NCI-H146 treated with DMSO at 0.1 percent for 48 hours (cell line): Measurements from ENCODE around the gene OGFR.

ENCODE experiments used
- DNase-seq: peaks from one replicate; lab custom pipeline; 2025; ENCODE audit not compliant: unreplicated experiment; lab: John Stamatoyannopoulos, UW

The OGFR gene

DNA sequence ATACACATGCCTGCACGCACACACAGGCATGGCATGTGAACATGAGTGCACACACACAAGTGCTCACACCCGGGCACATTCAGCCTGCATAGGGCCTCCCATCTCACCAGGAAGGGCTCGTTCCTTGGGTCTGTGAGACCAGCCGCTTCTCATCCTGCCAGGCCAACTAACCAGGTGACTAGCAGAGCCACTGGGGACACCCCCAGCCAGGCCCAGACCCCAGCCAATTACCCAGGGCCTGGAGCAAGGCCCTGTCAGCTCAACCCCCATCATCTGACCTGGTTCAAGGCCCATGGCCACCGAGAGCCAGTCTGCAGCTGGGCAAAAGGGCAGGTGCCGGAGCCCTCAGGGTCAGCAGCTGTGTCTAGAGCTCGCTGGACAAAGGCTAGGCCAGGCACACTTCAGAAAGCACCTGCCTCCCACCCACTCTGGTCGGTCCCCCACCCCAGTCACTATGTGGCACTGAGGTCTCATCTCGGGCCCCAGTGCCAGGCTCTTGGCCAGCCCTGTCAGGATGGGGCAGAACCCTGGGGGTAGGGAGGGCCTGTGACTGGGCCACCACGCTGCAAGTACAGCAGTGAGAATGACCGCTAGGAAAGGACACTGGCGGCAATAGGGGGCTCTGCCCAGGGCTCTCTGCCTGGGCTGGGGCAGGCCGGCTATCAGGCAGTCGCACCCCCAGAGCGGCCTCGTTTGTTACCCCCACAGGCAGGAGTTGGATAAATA lies 35.1 kb upstream of the OGFR start:
- DNase-seq, result no peak

DNA sequence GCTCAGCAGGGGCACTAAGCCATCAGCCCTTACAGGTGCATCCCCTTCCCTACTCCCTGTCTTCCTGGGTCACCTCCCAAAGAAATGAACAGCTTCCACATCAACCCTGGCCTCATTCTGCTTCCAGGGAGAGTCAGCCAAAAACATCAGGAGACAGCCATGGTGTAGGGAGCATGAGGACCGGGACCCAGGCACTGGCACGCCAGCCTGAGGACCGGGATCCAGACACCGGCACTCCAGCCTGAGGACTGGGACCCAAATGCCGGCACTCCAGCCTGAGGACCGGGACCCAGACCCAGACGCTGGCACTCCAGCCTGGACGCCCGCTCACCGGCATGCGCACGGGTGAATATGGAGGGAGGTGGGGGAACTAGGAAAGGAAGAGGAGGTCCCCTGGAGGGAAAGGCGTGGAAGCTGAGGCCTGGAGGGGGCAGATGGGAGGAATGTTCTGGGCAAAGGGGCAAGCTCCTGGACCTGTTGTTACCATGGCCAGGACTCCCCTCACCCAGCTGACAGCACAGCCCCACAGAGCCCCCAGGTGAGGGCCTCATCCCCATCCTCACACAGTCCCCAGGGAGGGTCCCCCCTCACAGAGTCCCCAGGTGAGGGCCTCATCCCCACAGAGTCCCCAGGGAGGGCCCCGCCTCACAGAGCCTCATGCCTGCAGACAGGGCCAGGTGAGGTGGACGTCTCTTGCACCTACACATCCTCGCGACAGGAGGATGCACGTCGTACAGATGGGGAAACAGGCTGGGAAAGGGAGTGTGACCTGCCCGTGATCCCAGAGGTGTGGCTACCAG lies 34.3 kb upstream of the OGFR start:
- no peak for DNase-seq

DNA sequence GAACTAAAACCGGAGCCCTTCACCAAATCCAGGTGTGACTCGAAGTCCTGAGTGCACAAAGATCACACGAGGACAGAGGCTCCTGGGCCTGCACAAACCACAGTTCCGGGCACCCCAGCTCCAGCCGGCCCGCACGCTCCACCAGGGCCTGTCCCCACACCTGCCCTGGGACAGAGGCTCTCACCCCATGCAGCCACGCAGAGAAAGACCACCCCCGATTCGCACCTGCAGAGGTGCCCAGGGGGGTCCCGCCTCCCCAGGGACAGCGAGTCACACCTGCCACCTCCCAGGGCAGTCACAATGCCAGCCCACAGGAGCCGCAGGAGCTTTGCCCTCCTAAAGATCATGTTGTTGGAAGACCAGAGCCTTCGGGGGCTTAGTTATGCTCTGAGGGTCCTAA lies 33.7 kb upstream of the OGFR start:
- DNase-seq, result no peak

DNA sequence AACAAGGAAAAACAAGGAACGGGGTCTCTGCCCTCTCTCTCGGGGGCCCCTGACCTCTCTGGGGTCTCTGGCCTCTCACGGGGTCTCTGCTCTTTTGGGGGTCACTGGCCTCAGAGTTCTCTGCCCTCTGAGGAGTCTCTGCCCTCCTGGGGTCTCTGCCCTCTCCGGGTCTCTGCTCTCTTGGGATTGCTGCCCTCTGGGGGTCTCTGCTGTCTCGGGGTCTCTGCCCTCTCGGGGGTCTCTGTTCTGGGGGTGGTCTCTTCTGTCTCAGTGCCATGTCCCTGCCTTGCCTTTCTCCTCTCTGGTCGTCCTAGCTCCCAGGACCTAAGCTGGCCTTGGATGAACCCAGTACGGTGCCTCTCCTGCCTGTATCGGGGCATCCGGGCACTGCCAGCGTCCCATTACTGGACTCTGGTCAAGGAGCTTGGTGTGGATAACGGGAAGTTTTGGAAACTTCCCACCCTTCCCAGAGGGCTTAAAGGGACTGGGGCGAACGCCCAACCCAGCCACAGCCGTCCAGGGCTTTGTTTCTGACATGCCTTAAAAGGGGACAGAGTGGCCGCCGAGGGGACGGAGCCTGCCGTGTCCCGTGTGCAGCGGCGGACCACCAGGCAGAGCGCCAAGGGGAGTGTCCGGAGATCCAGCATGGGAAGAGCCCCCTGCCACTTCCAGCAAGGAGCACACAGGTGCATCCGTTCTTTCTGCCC lies 33.1 kb upstream of the OGFR start:
- DNase-seq, result no peak

DNA sequence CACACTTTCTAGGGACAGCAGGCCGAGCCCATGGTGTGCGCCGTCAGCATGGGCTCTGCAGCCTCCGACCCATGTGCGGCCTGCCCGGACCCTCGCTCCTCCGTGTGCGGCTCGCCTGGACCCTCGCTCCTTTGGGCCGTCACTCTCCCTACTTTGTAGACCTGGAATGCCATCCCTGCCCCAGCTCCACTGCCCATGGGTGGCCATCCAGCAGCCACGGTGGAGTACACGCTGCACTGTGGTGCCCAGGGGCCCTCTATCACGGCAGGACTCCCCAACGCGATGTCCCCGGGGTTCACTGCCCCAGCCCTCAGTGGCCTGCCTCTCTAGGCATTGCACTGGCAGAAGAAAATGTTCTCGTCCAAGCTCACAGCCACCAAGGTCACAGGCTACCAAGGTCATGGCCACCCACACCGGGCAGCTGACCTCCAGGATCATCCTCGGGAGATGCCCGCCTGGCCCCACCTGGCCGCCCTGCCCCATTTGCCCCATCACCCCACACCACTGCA lies 32.5 kb upstream of the OGFR start:
- no peak for DNase-seq

DNA sequence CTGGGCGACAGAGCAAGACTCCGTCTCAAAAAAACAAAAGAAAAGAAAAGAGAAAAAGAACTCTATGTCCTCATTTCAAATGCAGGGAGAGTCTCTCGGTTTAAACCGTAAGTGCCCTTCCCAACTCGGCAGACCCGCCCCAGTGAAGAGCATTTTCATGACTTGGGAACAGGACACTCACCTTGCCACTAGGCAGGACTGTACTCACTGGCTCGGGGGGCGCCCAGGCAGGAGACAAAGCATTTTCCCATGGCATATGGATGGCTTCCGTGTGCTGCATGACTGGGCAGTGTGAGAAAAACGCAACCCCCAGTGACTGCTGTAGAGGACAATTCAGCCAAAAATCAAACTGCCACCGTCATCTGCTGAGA lies 32.0 kb upstream of the OGFR start:
- no peak for DNase-seq

DNA sequence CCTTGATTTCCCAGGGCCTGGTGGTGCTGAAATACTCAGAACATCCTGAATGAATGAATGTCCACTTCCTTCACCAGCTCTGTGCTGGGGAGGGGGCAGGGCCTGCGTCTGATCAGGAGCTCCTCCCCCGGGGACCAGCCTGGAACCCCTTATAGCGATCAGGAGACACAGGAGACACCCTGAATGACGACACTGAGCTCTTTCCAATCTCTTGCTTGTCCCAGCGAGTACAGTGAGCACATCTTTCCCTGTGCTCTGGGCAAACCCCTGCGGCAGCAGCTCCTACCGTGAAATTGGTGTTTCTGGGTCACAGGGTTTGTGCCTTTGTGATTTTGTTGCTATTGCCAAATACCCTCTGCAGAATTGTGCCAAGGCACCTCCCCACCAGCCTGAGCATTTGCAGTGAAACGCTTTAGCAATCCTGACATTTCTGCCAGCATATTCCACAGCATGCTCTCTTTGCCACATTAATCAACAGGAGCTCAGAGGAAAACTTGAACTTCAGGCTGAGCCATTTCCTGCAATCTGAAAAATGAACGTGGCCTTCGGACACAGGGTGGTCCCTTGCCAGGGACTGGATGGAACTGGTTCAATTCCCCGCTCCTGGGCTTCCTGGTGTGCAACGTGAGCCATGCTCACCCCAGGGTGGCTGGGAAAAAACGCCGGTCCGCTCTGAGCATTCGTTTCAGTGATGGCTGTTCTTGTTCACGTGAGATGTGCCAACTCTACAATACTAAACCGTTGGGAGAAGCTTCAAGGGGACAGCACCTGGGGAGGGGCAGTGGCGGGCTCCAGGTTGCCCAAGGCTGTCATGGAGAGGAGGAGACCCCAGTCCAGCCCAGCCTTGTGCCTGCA lies 31.4 kb upstream of the OGFR start:
- no peak for DNase-seq

DNA sequence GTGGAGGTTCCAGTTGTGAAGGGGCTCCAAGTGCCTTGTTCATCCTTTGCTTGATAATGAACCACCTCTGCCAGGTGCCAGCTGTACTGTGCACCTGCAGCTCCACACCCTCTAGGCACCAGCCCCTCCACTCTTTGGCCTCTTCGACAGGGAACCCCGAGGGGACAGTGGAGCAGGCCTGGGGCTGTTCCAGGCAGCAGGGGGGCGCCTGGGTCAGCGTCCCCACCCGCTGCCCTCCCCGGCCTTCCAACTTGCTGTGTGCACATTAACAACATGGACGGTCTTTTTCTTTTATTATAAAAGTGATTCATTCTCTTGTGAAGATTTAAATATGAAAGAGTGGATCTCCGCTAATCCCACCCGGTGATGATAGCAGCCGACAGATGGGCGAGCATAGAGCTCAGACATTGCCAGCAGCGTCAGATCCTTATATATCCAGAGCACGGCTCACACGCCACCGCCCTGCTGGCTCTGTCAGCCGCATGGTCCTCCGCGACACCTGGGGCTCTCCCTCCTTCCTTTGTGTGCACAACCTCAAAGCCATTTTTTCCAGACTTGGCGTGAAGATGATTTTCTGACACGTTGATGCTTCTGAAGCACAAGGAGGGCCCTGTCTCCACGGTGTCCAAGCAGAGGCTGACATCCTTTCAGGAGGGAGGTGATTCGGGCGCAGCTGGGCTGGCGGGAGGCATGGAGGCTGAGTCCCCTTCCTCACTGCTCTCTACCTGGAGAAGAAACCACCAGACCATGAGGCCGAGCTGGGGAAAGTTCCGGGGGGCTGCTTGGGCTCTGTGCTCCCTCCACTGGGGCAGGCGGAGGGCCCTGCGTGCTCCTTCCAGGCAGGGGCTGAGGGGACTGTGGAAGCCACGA lies 30.6 kb upstream of the OGFR start:
- no peak for DNase-seq

DNA sequence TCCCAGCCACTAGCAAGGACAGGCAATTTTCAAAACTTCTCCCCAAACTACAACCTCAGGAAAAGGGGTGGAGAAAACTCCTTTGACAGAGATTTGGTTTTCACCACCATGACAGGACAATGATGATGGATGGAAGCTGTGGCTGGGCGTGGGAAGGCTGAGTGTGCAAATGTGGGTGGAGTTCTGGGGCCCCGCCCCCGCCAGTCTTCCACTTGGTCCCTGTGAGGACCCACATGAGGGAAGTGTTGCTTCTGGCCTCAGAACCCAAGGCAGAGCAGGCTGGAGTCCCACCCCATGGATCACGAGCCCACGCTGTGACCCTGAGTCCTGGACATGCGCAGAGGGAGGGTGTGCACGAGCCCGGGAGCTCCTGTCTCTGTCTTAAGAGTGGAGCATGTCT lies 29.9 kb upstream of the OGFR start:
- no peak for DNase-seq

DNA sequence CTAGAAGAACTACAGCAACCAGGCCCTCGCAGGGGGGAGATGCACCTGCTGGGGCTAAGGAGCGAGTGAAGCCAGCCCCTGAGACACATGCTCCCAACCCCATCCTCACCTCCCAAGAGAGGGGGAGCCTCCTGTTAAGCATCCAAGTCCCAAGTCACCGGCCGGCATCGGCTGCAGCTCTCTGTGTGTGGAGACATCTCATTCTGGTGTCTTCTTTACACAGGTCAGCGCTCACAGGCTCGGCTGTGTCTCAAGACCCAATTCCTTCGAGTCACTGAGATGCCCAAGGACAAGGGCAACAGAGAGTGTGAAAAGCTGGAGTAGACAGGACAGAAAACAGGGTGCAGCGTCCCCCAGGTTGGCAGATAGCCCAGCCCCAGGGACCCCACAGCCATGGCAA lies 29.4 kb upstream of the OGFR start:
- no peak for DNase-seq

DNA sequence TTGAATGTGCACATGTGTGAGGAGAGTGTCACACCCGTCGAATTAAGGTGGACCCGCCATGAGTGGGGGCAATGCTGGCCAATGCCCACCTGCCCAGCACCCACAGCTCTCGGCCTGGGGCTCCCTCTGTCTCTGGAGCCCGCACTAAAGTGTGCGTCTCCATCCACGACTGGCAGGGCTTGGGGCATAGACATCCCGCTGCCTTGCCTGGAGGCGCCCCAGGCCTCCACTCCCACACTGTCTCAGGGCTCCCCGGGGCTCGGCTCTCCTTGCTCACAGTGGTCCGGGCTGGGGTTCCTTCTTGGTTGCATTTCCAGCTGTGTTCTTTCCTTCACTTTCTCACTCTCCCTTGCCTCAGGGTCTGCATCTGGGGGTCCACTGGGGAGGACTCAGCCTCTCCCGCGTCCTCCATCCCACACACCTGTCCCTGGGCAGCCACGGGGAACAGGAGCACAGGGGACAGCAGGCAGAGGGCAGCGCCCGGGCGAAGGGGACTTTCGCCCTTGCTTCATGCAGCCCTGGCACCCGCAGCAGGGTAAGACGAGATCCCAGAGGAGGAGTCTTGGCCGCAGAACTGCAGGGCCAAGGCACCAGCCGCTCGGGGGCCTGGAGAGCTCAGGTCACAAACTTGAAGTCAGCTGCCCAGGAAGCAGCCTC lies 28.5 kb upstream of the OGFR start:
- DNase-seq, result no peak

DNA sequence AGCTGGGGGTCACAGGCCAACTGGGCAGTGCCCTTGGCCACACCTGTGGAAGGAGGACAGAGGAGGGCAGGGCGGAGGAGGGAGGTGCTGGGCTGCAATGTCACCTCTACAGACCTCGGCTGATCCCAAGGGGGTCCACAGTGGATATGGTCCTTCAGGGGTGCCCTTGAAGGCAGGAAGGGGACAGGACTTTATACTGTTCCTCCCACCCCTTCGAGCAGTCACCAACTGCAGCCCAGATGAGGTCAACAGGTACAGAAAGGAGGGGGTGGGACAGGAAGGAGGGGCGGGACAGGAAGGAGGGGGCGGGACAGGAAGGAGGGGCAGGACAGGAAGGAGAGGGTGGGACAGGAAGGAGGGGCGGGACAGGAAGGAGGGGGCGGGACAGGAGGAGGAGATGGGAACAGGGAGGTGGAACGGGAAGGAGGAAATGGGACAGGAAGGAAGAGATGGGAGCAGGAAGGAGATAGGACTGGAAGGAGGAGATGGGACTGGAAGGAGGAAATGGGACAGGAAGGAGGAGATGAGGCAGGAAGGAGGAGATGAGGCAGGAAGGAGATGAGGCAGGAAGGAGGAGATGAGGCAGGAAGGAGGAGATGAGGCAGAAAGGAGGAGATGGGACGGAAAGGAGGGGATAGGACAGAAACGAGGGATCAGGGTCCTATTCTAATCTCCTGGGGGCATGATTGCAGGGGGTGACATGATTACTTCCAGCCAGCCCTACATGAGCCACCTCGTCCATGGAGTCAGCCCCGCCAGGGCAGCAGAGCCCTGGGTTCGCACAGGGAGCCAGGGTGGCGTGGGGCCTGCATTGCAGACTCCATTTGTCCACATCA lies 27.7 kb upstream of the OGFR start:
- DNase-seq, result no peak

DNA sequence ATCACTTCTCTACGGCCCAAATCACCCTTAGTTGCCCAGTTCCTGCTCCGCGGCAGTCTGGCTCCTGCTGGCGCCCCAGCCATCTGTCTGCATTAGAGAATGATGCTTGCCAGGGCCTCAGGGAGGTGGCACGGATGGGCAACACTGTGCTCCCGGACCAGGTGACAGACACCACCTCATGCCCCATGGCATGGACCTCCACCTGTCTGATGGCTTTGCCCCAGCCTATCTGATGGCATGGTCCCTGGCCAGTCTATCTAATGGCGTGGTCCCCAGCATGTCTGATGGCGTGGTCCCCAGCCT lies 27.2 kb upstream of the OGFR start:
- DNase-seq, result no peak

DNA sequence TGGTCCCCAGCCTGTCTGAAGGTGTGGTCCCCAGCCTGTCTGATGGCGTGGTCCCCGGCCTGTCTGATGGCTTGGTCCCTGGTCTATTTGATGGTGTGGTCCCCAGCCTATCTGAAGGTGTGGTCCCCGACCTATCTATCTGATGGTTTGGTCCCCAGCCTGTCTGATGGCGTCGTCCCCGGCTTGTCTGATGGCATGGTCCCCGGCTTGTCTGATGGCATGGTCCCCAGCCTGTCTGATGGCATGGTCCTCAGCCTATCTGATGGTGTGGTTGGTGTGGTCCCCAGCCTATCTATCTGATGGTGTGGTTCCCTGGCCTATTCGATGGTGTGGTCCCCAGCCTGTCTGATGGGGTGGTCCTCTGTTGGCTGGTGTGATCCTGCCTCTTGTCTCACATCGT lies 26.6 kb upstream of the OGFR start:
- DNase-seq, result no peak

DNA sequence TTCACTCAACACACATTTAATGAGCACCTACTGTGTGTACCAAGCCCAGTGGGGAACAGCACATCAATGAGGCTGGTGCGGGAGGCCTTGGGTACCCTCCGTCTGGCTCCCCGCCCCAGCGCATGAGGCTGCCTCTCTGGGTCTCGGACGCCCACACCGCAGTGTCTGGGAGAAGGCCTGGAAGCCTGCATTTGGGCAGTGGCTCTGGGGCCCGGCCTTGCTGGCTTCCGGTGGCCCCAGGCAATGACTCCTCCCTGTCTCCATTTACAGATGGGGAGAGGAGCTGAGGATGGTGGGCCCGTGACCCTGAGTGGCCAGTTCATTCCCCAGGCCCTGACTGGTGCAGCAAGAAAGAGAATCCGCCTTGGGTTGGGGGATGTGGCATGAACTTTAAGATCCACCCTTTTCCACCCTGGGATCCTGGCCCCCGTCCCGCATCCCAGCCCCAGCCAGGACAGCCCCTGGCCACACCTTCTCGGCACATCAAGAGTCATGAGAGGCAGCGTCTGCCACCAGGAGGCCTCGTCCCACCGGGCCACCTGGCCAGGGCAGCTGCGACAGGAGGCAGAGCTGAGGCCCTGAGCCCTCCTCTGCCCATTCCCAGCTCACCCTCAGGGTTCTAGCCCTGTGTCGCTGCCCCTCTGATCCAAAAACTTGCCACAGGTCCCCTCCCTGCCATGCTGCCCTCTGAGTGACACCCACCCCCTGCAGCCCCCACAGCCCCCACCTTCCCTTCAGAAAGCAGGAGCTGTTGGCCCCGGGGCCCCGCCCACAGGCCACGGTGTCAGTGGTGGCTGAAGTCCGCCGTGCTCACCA lies 25.8 kb upstream of the OGFR start:
- DNase-seq, result no peak

DNA sequence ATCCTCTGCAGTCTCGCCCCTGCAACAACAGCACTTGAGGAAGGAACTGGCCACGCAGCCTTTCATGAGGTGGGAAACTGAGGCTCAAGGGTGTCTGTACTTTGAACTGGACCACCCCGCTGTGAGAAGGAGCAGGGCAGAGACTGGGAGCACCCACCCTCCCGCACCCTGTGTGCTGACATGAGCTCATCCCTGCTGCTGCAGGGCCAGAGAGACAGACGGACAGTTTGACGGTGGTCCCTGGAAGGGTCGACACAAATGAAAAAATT lies 25.3 kb upstream of the OGFR start:
- no peak for DNase-seq

DNA sequence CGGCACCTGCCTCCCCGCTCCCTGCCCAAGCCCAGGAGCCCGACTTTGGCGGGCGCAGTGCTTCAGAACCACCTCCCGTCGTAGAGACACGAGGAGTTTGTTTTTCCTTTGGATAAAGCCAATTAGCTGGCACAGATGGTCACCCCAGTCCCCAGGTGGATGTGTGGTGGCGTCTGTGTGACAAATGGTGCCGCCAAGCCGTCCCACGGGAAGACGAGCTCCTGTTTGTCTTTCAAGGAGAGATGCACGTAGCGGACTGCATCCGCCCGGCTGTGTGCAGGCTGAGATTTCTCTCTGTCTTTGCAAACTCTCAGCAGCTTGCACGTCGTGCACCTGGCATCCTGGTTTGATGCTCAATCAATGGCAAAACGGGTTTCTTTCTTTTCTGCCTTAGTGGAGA lies 24.4 kb upstream of the OGFR start:
- no peak for DNase-seq

DNA sequence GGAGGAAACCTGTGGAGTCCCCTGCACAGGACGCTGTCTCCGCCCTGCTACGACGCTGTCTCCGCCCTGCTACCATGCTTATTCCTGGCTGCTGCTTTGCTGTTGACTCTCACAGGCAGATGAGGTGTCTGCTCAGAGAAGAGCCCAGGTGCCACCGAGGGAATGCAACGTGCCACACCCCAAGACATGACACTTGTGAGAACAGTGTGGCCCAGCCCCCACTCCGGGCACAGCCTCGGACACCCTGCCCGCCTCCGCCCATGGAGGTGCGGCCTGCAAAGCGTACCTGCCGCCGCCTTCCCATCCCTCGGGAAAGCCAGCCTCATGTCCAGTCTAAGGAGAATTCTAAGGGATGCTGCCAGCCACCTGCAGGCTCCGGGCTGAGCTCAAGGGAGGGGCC lies 23.9 kb upstream of the OGFR start:
- DNase-seq, result no peak
